Neural progenitor cell (in vitro differentiated cells): ENCODE results near the gene REV3L. TPM values are rescaled to one million over a fixed set of nuclear protein-coding genes. Genes with fewer than 3 reads are reported as not detected.

ENCODE experiments used
- DNase-seq: peaks from one replicate; pipeline ENCODE4 v3.0.0-alpha.2; 2016; ENCODE audit warnings: low spot score
- H2AFZ ChIP-seq: fragments of 200-600 bp; sonication (generic); replicated peaks from 2 replicates; pipeline ENCODE4 v1.6.1; 2016; ENCODE audit warnings: antibody characterized with exemption
- H3F3A ChIP-seq: fragments of 200-600 bp; sonication (generic); 2 replicates; pipeline ENCODE4 v1.6.1; 2016; ENCODE audit warnings: antibody characterized with exemption, low read depth
- H3K27ac ChIP-seq: fragments of 200-600 bp; sonication (generic); 2 replicates; pipeline ENCODE4 v1.5.1; 2016; ENCODE audit warnings: mild to moderate bottlenecking
- H3K27me3 ChIP-seq: fragments of 200-600 bp; sonication (generic); 2 replicates; pipeline ENCODE4 v1.6.1; 2016; ENCODE audit warnings: mild to moderate bottlenecking, moderate library complexity
- H3K36me3 ChIP-seq: fragments of 200-600 bp; sonication (generic); 2 replicates; pipeline ENCODE4 v1.5.1; 2016
- H3K4me1 ChIP-seq: fragments of 200-600 bp; sonication (generic); 2 replicates; pipeline ENCODE4 v1.6.1; 2016; ENCODE audit warnings: mixed run types
- H3K4me2 ChIP-seq: fragments of 200-600 bp; sonication (generic); 2 replicates; pipeline ENCODE4 v1.6.1; 2016
- H3K4me3 ChIP-seq: fragments of 200-600 bp; sonication (generic); 2 replicates; pipeline ENCODE4 v1.5.1; 2016
- H3K79me2 ChIP-seq: fragments of 200-600 bp; sonication (generic); 2 replicates; pipeline ENCODE4 v1.6.1; 2016; ENCODE audit warnings: low read depth
- H3K9ac ChIP-seq: fragments of 200-600 bp; sonication (generic); 2 replicates; pipeline ENCODE4 v1.6.1; 2016
- H3K9me3 ChIP-seq: fragments of 200-600 bp; sonication (generic); 2 replicates; pipeline ENCODE4 v1.5.1; 2016; ENCODE audit warnings: low read depth
- H4K20me1 ChIP-seq: fragments of 200-600 bp; sonication (generic); 2 replicates; pipeline ENCODE4 v1.6.1; 2016; ENCODE audit warnings: low read depth
- H3K27ac Mint-ChIP-seq: 3 replicates; pipeline ENCODE4 v1.8.0; 2021; ENCODE audit warnings: mixed read lengths
- H3K27me3 Mint-ChIP-seq: 2 replicates; pipeline ENCODE4 v1.8.0; 2022; ENCODE audit warnings: low read depth, mild to moderate bottlenecking, inconsistent platforms, moderate library complexity, mixed read lengths; ENCODE audit not compliant: insufficient read depth
- H3K36me3 Mint-ChIP-seq: 3 replicates; pipeline ENCODE4 v1.8.0; 2021; ENCODE audit warnings: mixed read lengths
- H3K4me1 Mint-ChIP-seq: 3 replicates; pipeline ENCODE4 v1.8.0; 2021; ENCODE audit warnings: mixed read lengths
- H3K4me3 Mint-ChIP-seq: 3 replicates; pipeline ENCODE4 v1.8.0; 2021; ENCODE audit warnings: mild to moderate bottlenecking, moderate library complexity, mixed read lengths
- H3K9me3 Mint-ChIP-seq: 3 replicates; pipeline ENCODE4 v1.8.0; 2020; ENCODE audit warnings: mixed read lengths
- EZH2 ChIP-seq: fragments of 200-600 bp; sonication (generic); IDR thresholded peaks from 2 replicates; pipeline ENCODE4 v1.6.1; 2017; ENCODE audit warnings: antibody characterized with exemption, mild to moderate bottlenecking, moderate library complexity
- EZH2phosphoT487 ChIP-seq: fragments of 200-600 bp; sonication (generic); IDR thresholded peaks from 2 replicates; pipeline ENCODE4 v1.6.1; 2017; ENCODE audit warnings: antibody characterized with exemption
- total RNA-seq: library from RNA; depleted of rRNA; stranded (reverse); fragments of >200 nt; gene quantifications from 2 replicates; pipeline ENCODE4 v1.2.3, GENCODE V29; 2015; ENCODE audit warnings: low replicate concordance
- TF ChIP-seq, protein P1 (sequence below): fragments of 200-600 bp; sonication (generic); IDR thresholded peaks from 2 replicates; pipeline ENCODE4 v1.5.1; 2017; ENCODE audit warnings: antibody characterized with exemption, mild to moderate bottlenecking

Gene REV3L
- total RNA-seq, 1 donor from 2014 or later: 23.5 TPM

DNA sequence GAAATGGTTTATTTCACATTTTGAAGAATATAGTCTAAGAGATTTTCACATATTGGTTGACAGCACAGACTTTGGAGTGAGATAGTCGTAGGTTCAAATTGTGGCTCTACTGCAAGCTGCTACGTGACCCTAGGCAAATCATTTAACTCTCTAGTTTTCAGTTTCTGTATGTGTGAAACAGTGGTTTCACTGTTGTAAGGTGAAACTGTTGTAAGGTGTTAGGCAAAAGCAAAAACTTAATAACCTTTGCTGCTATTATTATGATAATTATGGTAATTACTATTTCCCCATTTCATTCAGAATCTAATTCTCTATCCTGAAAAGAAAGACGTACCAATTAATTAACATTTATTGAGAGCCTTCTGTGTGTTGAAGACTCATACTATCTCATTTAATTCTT, 144.2 kb downstream of the REV3L start:
- Histone ChIP-seq H3K27me3 (no peaks in the 10 kb centered on the region), H3K36me3 (peaks cover 4% of the 10 kb centered on the region), H4K20me1 (no peaks in the 10 kb centered on the region), H3K9me3 (no peaks in the 10 kb centered on the region), H3K4me1 (no peaks in the 10 kb centered on the region), H3F3A (no peaks in the 10 kb centered on the region), H3K4me3 (no peak overlapping the region), H3K27ac (no peak overlapping the region), H3K79me2 (no peaks in the 10 kb centered on the region), H3K9ac (no peak overlapping the region), H3K4me2 (no peak overlapping the region), H2AFZ (no peak overlapping the region)
- H3K27me3 Mint-ChIP-seq: no peaks in the 10 kb centered on the region
- H3K4me1 Mint-ChIP-seq: no peaks in the 10 kb centered on the region
- H3K27ac Mint-ChIP-seq: no peak overlapping the region
- no peak for DNase-seq
- peaks cover 15% of the 10 kb centered on the region for H3K36me3 Mint-ChIP-seq
- no peak for TF ChIP-seq EZH2
- TF ChIP-seq EZH2phosphoT487: no peak
- TF ChIP-seq, protein P1, sequence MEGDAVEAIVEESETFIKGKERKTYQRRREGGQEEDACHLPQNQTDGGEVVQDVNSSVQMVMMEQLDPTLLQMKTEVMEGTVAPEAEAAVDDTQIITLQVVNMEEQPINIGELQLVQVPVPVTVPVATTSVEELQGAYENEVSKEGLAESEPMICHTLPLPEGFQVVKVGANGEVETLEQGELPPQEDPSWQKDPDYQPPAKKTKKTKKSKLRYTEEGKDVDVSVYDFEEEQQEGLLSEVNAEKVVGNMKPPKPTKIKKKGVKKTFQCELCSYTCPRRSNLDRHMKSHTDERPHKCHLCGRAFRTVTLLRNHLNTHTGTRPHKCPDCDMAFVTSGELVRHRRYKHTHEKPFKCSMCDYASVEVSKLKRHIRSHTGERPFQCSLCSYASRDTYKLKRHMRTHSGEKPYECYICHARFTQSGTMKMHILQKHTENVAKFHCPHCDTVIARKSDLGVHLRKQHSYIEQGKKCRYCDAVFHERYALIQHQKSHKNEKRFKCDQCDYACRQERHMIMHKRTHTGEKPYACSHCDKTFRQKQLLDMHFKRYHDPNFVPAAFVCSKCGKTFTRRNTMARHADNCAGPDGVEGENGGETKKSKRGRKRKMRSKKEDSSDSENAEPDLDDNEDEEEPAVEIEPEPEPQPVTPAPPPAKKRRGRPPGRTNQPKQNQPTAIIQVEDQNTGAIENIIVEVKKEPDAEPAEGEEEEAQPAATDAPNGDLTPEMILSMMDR: no peak
- H3K9me3 Mint-ChIP-seq: no peaks in the 10 kb centered on the region
- no peak overlapping the region for H3K4me3 Mint-ChIP-seq

DNA sequence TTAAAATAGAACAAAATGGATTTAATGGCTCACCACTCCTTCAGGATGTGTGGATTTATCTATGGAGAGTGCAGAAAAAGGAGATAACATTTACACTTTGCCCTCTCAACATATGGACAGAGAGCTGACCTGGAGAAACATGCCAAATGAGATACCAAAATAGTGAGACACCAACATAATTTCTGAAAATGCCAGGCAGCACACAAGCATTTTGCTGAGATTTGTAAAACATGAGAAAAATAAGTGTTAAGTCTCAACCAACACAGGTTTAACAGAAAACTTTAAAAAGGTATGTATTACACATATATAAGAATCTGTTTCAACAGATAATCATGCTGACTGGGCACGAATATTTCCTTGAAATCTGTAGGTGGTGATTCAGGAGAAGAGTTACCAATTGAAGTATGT, 145.2 kb downstream of the REV3L start:
- no peak overlapping the region for H2AFZ ChIP-seq
- H3K4me1 ChIP-seq: no peaks in the 10 kb centered on the region
- no peak overlapping the region for H3K4me3 ChIP-seq
- no peak overlapping the region for H3K4me2 ChIP-seq
- Mint-ChIP-seq H3K9me3 (no peaks in the 10 kb centered on the region), H3K36me3 (peaks cover 19% of the 10 kb centered on the region), H3K4me3 (no peak overlapping the region), H3K27ac (no peak overlapping the region), H3K27me3 (no peaks in the 10 kb centered on the region), H3K4me1 (no peaks in the 10 kb centered on the region)
- no peaks in the 10 kb centered on the region for H3K9me3 ChIP-seq
- TF ChIP-seq, protein P1: no peak
- TF ChIP-seq EZH2 (no peak), EZH2phosphoT487 (no peak)
- no peak overlapping the region for H3K27ac ChIP-seq
- peaks cover 4% of the 10 kb centered on the region for H3K36me3 ChIP-seq
- no peaks in the 10 kb centered on the region for H4K20me1 ChIP-seq
- no peaks in the 10 kb centered on the region for H3K27me3 ChIP-seq
- H3K9ac ChIP-seq: no peak overlapping the region
- DNase-seq: no peak
- no peaks in the 10 kb centered on the region for H3K79me2 ChIP-seq
- H3F3A ChIP-seq: no peaks in the 10 kb centered on the region

- Histone ChIP-seq H3K79me2 (no peaks in the 10 kb centered on the region), H3K9me3 (no peaks in the 10 kb centered on the region), H3K4me3 (no peak overlapping the region), H3K9ac (no peak overlapping the region), H3K36me3 (peaks cover 4% of the 10 kb centered on the region), H2AFZ (no peak overlapping the region), H3K27ac (no peak overlapping the region), H3K4me2 (no peak overlapping the region), H4K20me1 (no peaks in the 10 kb centered on the region), H3K4me1 (no peaks in the 10 kb centered on the region), H3F3A (no peaks in the 10 kb centered on the region), H3K27me3 (no peaks in the 10 kb centered on the region)
- H3K27me3 Mint-ChIP-seq: no peaks in the 10 kb centered on the region
- DNase-seq: no peak
- no peaks in the 10 kb centered on the region for H3K9me3 Mint-ChIP-seq
- no peak overlapping the region for H3K27ac Mint-ChIP-seq
- TF ChIP-seq, protein P1: no peak
- TF ChIP-seq EZH2phosphoT487 (no peak), EZH2 (no peak)
- H3K36me3 Mint-ChIP-seq: peaks cover 24% of the 10 kb centered on the region
- H3K4me1 Mint-ChIP-seq: no peaks in the 10 kb centered on the region
- no peak overlapping the region for H3K4me3 Mint-ChIP-seq
Measured at GRCh38 chr6:111329882-111330633, 153.0 kb downstream of the REV3L start.
